HEK293 (cell line): ENCODE measurements around the gene WNT9B.
A peak's percentile ranks its signal among the peaks of the same experiment; 100 is the strongest.

Source experiments
- CTCF ChIA-PET: fragments of 350-600 bp; formaldehyde crosslinking; extraction: SDS; loops from one replicate; lab custom pipeline; 2021; ENCODE audit warnings: antibody characterized with exemption; lab: Yijun Ruan, JAX
- POLR2A ChIA-PET: fragments of 300-600 bp; formaldehyde crosslinking; extraction: SDS; loops from one replicate; lab custom pipeline; 2020; ENCODE audit warnings: antibody characterized with exemption, inconsistent platforms; lab: Yijun Ruan, JAX
- H3K27ac ChIP-seq: fragments of 200-500 bp; sonication (Bioruptor generic); 2 replicates; pipeline ENCODE4 v1.5.1; 2014; ENCODE audit warnings: low read depth, low read length, control low read depth, inconsistent platforms; ENCODE audit errors: extremely low read depth
- H3K36me3 ChIP-seq, 2 experiments: fragments of 200-500 bp in 1 of 2; sonication (Bioruptor generic) in 1 of 2; 1 replicate in 1 of 2; 2 replicates in 1 of 2; pipeline ENCODE4 v1.5.1; 2014 to 2017; ENCODE audit warnings: inconsistent platforms in 2 of 2, low read length in 2 of 2; ENCODE audit not compliant: control insufficient read depth in 2 of 2, insufficient read depth in 1 of 2
- H3K4me1 ChIP-seq: fragments of 200-500 bp; sonication (Bioruptor generic); 2 replicates; pipeline ENCODE4 v1.5.1; 2014; ENCODE audit warnings: mild to moderate bottlenecking, low read length, inconsistent platforms; ENCODE audit not compliant: control insufficient read depth, insufficient read depth
- H3K4me3 ChIP-seq: 2 replicates; pipeline ENCODE4 v1.5.1; 2011; ENCODE audit warnings: low read depth, mild to moderate bottlenecking, control low read depth, low read length, moderate library complexity
- H3K9me3 ChIP-seq: fragments of 200-500 bp; sonication (Bioruptor generic); 2 replicates; pipeline ENCODE4 v1.5.1; 2014; ENCODE audit warnings: low read depth, low read length, inconsistent platforms; ENCODE audit not compliant: control insufficient read depth, insufficient read depth
- GLIS1 ChIP-seq: fragments of 450-650 bp; formaldehyde crosslinking; IDR thresholded peaks from 2 replicates; pipeline ENCODE4 v1.5.1; 2016; ENCODE audit warnings: missing biosample characterization, missing genetic modification characterization
- IKZF3 ChIP-seq: fragments of 450-650 bp; IDR thresholded peaks from 2 replicates; pipeline ENCODE4 v1.5.0; 2018; ENCODE audit warnings: missing biosample characterization, mild to moderate bottlenecking, missing genetic modification characterization, moderate library complexity
- SALL2 ChIP-seq: fragments of 450-650 bp; formaldehyde crosslinking; IDR thresholded peaks from 2 replicates; pipeline ENCODE4 v1.5.0; 2017; ENCODE audit warnings: missing biosample characterization, mild to moderate bottlenecking, missing genetic modification characterization, borderline replicate concordance
- SP7 ChIP-seq: fragments of 450-650 bp; formaldehyde crosslinking; IDR thresholded peaks from 2 replicates; pipeline ENCODE4 v1.5.1; 2016; ENCODE audit warnings: missing biosample characterization, missing genetic modification characterization
- TRIM28 ChIP-seq: IDR thresholded peaks from 2 replicates; pipeline ENCODE4 v1.6.1; 2011; ENCODE audit warnings: low read length, control low read depth, borderline replicate concordance
- YY1 ChIP-seq: fragments of 450-650 bp; formaldehyde crosslinking; IDR thresholded peaks from 2 replicates; pipeline ENCODE4 v1.5.1; 2018; ENCODE audit warnings: missing biosample characterization, missing genetic modification characterization
- ZBTB20 ChIP-seq: fragments of 450-650 bp; formaldehyde crosslinking; IDR thresholded peaks from 2 replicates; pipeline ENCODE4 v1.5.1; 2016; ENCODE audit warnings: missing biosample characterization, missing genetic modification characterization
- ZNF121 ChIP-seq: fragments of 450-650 bp; formaldehyde crosslinking; IDR thresholded peaks from 2 replicates; pipeline ENCODE4 v1.5.1; 2016; ENCODE audit warnings: missing biosample characterization, missing genetic modification characterization
- ZNF140 ChIP-seq: fragments of 450-650 bp; formaldehyde crosslinking; IDR thresholded peaks from 2 replicates; pipeline ENCODE4 v1.5.1; 2016; ENCODE audit warnings: missing biosample characterization, missing genetic modification characterization
- ZNF202 ChIP-seq: fragments of 450-650 bp; formaldehyde crosslinking; IDR thresholded peaks from 2 replicates; pipeline ENCODE4 v1.5.1; 2016; ENCODE audit warnings: missing biosample characterization, missing genetic modification characterization, borderline replicate concordance
- ZNF394 ChIP-seq: fragments of 450-650 bp; formaldehyde crosslinking; IDR thresholded peaks from 2 replicates; pipeline ENCODE4 v1.5.1; 2016; ENCODE audit warnings: missing biosample characterization, missing genetic modification characterization, mild to moderate bottlenecking, moderate library complexity, borderline replicate concordance
- ZNF423 ChIP-seq: fragments of 450-650 bp; formaldehyde crosslinking; IDR thresholded peaks from 2 replicates; pipeline ENCODE4 v1.5.1; 2016; ENCODE audit warnings: missing biosample characterization, missing genetic modification characterization
- ZNF530 ChIP-seq: fragments of 450-650 bp; formaldehyde crosslinking; IDR thresholded peaks from 2 replicates; pipeline ENCODE4 v1.5.1; 2016; ENCODE audit warnings: low read depth, missing biosample characterization, missing genetic modification characterization
- ZNF664 ChIP-seq: fragments of 450-650 bp; formaldehyde crosslinking; IDR thresholded peaks from 2 replicates; pipeline ENCODE4 v1.5.1; 2016; ENCODE audit warnings: missing biosample characterization, missing genetic modification characterization
- ZNF677 ChIP-seq: fragments of 450-650 bp; IDR thresholded peaks from 2 replicates; pipeline ENCODE4 v1.5.0; 2018; ENCODE audit warnings: missing biosample characterization, mild to moderate bottlenecking, missing genetic modification characterization, moderate library complexity
- ZNF830 ChIP-seq: fragments of 450-650 bp; IDR thresholded peaks from 2 replicates; pipeline ENCODE4 v1.5.0; 2018; ENCODE audit warnings: missing biosample characterization, missing genetic modification characterization, low read depth, mild to moderate bottlenecking, moderate library complexity
- TF ChIP-seq, protein P1 (sequence below): fragments of 450-650 bp; formaldehyde crosslinking; IDR thresholded peaks from 2 replicates; pipeline ENCODE4 v1.5.1; 2016; ENCODE audit warnings: missing biosample characterization, missing genetic modification characterization, low read depth
- TF ChIP-seq, protein P2 (sequence below): fragments of 450-650 bp; formaldehyde crosslinking; IDR thresholded peaks from 2 replicates; pipeline ENCODE4; 2016; ENCODE audit warnings: missing biosample characterization, missing genetic modification characterization
- TF ChIP-seq, protein P3 (sequence below): IDR thresholded peaks from 2 replicates; pipeline ENCODE4 v1.6.1; 2011; ENCODE audit warnings: mild to moderate bottlenecking, low read depth, low read length, borderline replicate concordance
- TF ChIP-seq, protein P4 (sequence below): fragments of 450-650 bp; formaldehyde crosslinking; IDR thresholded peaks from 2 replicates; pipeline ENCODE4 v1.5.1; 2017; ENCODE audit warnings: missing biosample characterization, missing genetic modification characterization

The WNT9B gene

DNA sequence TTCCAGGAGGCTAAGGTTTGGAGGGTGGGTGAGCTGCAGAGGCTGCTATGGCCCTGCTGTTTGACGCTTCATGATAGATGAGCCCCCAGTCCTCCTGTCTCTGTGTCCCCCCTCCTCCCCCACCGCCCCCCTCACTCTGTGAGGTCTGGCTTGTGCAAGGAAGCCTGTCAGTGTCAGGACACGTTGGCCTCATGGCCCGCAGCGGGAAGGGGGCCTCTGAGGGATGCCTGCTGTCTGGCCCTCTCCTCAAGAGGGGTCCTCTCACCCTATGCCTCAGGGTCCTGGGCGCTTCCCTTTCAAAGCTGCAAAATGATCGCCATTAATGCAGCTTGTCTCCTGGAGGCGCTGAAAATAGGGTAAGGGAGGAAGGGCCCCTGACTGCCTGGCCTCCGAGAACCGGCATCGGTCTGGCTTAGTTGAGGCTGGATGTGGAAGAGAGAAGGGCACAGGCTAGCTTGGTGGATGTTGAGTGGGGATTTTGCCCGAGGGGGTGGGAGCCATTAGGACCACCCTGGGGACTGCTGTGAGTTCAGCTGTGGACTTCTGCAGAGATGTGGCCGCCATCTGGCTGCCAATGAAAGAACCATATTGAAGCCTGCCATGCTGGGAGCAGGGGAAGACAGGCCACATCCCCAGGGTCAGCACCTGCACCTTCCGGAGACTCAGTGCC is 56.8 kb downstream of the WNT9B start:
- Histone ChIP-seq H3K4me1 (no peaks in the 10 kb centered on the region), H3K4me3 (no peak overlapping the region), H3K9me3 (no peaks in the 10 kb centered on the region), H3K27ac (no peak overlapping the region), H3K36me3 (no peaks in the 10 kb centered on the region)
- POLR2A ChIA-PET, result no interaction called here
- CTCF ChIA-PET, result interaction anchor here (2.6 kb wide), 1 partner anchor 34 kb away, joined by 7 read pairs; no protein-coding TSS in a partner anchor
- no peak for TF ChIP-seq SP7 (tag by site-specific recombination)
- TF ChIP-seq, protein P1, sequence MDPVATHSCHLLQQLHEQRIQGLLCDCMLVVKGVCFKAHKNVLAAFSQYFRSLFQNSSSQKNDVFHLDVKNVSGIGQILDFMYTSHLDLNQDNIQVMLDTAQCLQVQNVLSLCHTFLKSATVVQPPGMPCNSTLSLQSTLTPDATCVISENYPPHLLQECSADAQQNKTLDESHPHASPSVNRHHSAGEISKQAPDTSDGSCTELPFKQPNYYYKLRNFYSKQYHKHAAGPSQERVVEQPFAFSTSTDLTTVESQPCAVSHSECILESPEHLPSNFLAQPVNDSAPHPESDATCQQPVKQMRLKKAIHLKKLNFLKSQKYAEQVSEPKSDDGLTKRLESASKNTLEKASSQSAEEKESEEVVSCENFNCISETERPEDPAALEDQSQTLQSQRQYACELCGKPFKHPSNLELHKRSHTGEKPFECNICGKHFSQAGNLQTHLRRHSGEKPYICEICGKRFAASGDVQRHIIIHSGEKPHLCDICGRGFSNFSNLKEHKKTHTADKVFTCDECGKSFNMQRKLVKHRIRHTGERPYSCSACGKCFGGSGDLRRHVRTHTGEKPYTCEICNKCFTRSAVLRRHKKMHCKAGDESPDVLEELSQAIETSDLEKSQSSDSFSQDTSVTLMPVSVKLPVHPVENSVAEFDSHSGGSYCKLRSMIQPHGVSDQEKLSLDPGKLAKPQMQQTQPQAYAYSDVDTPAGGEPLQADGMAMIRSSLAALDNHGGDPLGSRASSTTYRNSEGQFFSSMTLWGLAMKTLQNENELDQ (tag by site-specific recombination), result no peak
- no peak for TF ChIP-seq SALL2
- TF ChIP-seq, protein P2, sequence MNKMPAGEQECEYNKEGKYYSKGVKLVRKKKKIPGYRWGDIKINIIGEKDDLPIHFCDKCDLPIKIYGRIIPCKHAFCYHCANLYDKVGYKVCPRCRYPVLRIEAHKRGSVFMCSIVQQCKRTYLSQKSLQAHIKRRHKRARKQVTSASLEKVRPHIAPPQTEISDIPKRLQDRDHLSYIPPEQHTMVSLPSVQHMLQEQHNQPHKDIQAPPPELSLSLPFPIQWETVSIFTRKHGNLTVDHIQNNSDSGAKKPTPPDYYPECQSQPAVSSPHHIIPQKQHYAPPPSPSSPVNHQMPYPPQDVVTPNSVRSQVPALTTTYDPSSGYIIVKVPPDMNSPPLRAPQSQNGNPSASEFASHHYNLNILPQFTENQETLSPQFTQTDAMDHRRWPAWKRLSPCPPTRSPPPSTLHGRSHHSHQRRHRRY (tag by site-specific recombination), result no peak
- TF ChIP-seq TRIM28, result no peak
- TF ChIP-seq ZNF830, result no peak
- TF ChIP-seq, protein P3, sequence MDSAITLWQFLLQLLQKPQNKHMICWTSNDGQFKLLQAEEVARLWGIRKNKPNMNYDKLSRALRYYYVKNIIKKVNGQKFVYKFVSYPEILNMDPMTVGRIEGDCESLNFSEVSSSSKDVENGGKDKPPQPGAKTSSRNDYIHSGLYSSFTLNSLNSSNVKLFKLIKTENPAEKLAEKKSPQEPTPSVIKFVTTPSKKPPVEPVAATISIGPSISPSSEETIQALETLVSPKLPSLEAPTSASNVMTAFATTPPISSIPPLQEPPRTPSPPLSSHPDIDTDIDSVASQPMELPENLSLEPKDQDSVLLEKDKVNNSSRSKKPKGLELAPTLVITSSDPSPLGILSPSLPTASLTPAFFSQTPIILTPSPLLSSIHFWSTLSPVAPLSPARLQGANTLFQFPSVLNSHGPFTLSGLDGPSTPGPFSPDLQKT, result no peak
- TF ChIP-seq, protein P4, sequence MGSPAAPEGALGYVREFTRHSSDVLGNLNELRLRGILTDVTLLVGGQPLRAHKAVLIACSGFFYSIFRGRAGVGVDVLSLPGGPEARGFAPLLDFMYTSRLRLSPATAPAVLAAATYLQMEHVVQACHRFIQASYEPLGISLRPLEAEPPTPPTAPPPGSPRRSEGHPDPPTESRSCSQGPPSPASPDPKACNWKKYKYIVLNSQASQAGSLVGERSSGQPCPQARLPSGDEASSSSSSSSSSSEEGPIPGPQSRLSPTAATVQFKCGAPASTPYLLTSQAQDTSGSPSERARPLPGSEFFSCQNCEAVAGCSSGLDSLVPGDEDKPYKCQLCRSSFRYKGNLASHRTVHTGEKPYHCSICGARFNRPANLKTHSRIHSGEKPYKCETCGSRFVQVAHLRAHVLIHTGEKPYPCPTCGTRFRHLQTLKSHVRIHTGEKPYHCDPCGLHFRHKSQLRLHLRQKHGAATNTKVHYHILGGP (tag by site-specific recombination), result no peak
- no peak for TF ChIP-seq ZNF530 (tag by site-specific recombination)
- TF ChIP-seq ZNF202, result no peak
- TF ChIP-seq ZNF121 (tag by site-specific recombination), result no peak
- no peak for TF ChIP-seq ZBTB20 (tag by site-specific recombination)
- no peak for TF ChIP-seq ZNF394 (tag by site-specific recombination)
- no peak for TF ChIP-seq ZNF664 (tag by site-specific recombination)
- no peak for TF ChIP-seq ZNF423 (tag by site-specific recombination)
- TF ChIP-seq ZNF140 (tag by site-specific recombination), result no peak
- no peak for TF ChIP-seq YY1 (tag by site-specific recombination)
- no peak for TF ChIP-seq IKZF3

DNA sequence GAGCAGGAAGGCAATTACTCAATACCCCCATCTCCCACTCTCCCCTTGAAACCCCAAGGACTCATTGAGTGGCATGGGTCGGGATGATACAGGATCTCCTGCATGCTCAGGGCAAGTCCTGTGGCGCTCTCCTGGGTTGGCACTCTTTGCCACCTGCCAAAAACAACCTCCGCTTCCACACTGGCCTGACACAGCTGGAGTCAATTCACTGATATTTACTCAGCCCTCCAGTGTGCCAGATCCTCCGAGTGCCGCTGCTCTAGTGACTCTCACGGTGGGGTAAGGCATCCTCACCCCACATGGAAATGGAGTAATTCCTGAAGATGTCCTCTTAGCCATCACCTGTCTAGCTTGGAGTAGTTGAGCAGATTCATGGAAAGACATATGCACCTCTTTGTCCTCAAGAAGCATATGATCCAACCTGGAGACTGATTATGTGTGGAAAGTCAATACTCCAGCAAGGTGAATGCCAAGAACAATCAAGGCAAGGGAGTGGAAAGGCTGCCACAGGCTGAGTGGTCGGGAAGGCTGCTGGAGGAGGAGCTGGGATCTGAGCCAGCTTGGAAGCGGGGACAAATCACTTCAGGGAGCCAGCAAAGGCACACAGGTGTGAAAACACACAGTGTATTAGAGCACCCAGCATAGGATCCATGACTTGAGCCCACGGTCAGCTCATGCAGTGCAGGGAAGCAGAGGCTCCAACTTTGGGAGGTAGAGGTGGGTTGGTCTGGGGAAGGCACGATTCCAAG is 59.0 kb downstream of the WNT9B start:
- CTCF ChIA-PET, result interaction anchor here (2.6 kb wide), 1 partner anchor 31 kb away, joined by 7 read pairs; no protein-coding TSS in a partner anchor
- no peak for TF ChIP-seq ZNF677 (tag by site-specific recombination)
- TF ChIP-seq GLIS1 (tag by site-specific recombination), result peak; percentile 36
- Histone ChIP-seq H3K9me3 (no peaks in the 10 kb centered on the region), H3K4me1 (no peaks in the 10 kb centered on the region), H3K36me3 (no peaks in the 10 kb centered on the region), H3K27ac (no peak overlapping the region), H3K4me3 (no peak overlapping the region)
- POLR2A ChIA-PET, result no interaction called here
